Measurements from ENCODE around the gene LIX1. TPM values are rescaled to one million over a fixed set of nuclear protein-coding genes. Genes with fewer than 3 reads are reported as not detected.

LIX1 gene
- total RNA-seq, 1 donor from 2014 or later: not detected

DNA sequence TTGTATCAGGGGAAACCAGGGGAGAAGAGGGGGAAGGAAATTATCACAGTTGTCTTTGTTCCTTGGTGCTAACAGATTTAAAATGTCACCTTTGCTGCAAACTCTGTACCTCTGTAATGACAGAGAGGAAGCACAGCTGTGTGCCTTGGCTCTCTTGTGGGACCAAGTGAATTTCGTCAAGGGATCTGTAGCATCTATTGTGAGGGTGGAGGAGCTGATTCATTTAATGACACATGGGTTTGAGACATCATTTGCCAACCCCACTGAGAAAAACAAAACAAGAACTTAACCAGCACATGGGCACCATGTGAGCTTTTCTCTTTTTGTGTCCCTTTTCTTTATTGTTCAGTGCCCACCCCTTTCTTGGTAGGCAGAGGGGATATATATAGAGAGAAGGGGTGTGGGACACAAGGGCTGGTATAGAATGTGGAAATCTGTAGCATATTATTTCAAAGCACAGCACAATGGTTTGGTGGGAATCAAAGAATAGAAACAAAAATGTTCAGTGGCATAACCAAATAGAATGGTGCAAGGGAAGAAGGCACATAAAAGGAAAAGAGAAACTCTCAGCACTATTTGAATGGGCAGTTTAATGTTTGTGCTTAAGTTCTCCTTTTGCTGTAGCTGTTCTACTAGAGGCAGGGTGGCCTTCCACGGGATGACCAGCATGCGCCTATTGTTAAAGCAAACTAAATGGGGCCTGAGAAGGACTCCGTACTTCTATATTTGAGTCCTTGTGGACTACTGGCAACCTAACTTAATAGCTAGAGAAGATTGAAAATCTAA lies 63.3 kb downstream of the LIX1 start:
- no peaks in the 10 kb centered on the region for H3K27me3 Mint-ChIP-seq
- no peaks in the 10 kb centered on the region for H3K9me3 Mint-ChIP-seq
- peak overlapping the region; percentile 74 for H3K27ac Mint-ChIP-seq
- H3K4me1 Mint-ChIP-seq: peaks cover 67% of the 10 kb centered on the region
- DNase-seq (no peak), ATAC-seq (ENCODE audit: low read depth) (peak; percentile 64)
- H3K36me3 Mint-ChIP-seq (ENCODE audit: low read depth): peaks cover 2% of the 10 kb centered on the region
- CTCF ChIA-PET: no interaction called here
- H3K4me3 Mint-ChIP-seq: peak overlapping the region; percentile 39
- intact Hi-C loops (cut with micrococcal nuclease): no loop called here
- POLR2A ChIA-PET: no interaction called here
- TF ChIP-seq, protein P1, sequence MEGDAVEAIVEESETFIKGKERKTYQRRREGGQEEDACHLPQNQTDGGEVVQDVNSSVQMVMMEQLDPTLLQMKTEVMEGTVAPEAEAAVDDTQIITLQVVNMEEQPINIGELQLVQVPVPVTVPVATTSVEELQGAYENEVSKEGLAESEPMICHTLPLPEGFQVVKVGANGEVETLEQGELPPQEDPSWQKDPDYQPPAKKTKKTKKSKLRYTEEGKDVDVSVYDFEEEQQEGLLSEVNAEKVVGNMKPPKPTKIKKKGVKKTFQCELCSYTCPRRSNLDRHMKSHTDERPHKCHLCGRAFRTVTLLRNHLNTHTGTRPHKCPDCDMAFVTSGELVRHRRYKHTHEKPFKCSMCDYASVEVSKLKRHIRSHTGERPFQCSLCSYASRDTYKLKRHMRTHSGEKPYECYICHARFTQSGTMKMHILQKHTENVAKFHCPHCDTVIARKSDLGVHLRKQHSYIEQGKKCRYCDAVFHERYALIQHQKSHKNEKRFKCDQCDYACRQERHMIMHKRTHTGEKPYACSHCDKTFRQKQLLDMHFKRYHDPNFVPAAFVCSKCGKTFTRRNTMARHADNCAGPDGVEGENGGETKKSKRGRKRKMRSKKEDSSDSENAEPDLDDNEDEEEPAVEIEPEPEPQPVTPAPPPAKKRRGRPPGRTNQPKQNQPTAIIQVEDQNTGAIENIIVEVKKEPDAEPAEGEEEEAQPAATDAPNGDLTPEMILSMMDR (IDR thresholded peaks at IDR 0.05): no peak

DNA sequence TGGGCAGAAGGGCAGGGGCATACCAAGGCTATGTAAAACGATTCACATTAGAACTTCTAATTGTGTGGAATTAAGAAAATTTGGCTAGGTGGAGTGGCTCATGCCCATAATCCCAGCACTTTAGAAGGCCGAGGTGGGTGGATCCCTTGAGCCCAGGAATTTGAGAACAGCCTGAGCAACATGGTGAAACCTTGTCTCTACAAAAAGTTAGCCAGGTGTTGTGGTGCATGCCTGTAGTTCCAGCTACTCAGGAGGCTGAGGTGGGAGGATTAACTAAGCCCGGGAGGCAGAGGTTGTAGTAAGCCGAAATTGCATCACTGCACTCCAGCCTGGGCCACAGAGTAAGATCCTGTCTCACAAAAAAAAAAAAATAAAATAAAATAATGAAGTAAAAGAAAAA lies 65.2 kb downstream of the LIX1 start:
- TF ChIP-seq, protein P1 (IDR thresholded peaks at IDR 0.05): no peak
- intact Hi-C loops (cut with micrococcal nuclease): no loop called here
- no peak overlapping the region for H3K27ac Mint-ChIP-seq
- DNase-seq (no peak), ATAC-seq (ENCODE audit: low read depth) (no peak)
- POLR2A ChIA-PET: no interaction called here
- H3K36me3 Mint-ChIP-seq (ENCODE audit: low read depth): no peaks in the 10 kb centered on the region
- H3K4me3 Mint-ChIP-seq: no peak overlapping the region
- CTCF ChIA-PET: no interaction called here
- no peaks in the 10 kb centered on the region for H3K27me3 Mint-ChIP-seq
- peaks cover 70% of the 10 kb centered on the region for H3K4me1 Mint-ChIP-seq
- no peaks in the 10 kb centered on the region for H3K9me3 Mint-ChIP-seq

DNA sequence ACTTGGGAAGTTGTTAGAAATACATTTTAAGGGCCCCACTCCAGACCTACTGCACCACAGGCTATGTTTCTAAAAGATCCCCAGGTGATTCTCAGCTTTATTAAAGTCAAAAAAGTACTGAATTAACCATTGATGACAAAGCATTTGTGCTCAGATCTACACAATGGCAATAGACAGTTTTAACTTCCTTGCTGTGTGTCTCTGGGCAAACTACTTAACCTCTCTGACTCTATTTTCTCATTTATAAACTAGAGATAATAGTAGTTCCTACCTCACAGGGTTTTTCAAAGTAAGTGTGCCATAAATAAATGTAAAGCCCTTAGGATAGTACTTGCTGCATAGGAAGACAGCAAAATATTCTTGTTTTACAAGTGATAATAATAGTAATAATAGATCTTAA lies 66.3 kb downstream of the LIX1 start:
- TF ChIP-seq, protein P1 (IDR thresholded peaks at IDR 0.05): no peak
- no peak for ATAC-seq (ENCODE audit: low read depth)
- Mint-ChIP-seq H3K9me3 (no peaks in the 10 kb centered on the region), H3K27me3 (no peaks in the 10 kb centered on the region), H3K27ac (no peak overlapping the region), H3K36me3 (ENCODE audit: low read depth) (no peaks in the 10 kb centered on the region), H3K4me3 (no peak overlapping the region), H3K4me1 (peaks cover 64% of the 10 kb centered on the region)
- no peak for DNase-seq
- ChIA-PET CTCF (no interaction called here), POLR2A (no interaction called here)
- intact Hi-C loops (cut with micrococcal nuclease): no loop called here

DNA sequence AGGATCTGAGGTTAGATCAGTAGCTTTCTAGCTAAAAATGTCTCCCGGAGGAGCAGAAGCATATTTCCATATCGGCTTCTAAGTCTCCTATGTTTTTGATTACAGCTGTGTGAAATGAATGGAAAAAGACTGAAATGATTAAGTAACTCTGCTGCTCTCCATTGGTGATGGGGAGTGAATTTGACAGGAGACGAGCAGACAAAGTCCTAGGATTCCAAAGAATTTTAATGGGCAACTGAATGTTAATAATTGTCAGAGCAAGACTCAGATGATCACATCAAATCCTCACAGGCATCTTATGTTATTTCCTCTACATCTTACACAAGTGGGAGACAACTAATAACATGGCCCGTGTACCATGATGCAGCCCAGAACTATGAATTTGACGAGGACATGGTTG lies 66.8 kb downstream of the LIX1 start:
- Mint-ChIP-seq H3K4me1 (peaks cover 61% of the 10 kb centered on the region), H3K36me3 (ENCODE audit: low read depth) (no peaks in the 10 kb centered on the region), H3K27ac (peak overlapping the region; percentile 41), H3K27me3 (no peaks in the 10 kb centered on the region), H3K9me3 (no peaks in the 10 kb centered on the region), H3K4me3 (no peak overlapping the region)
- CTCF ChIA-PET: no interaction called here
- TF ChIP-seq, protein P1 (IDR thresholded peaks at IDR 0.05): no peak
- no peak for ATAC-seq (ENCODE audit: low read depth)
- intact Hi-C loops (cut with micrococcal nuclease): no loop called here
- DNase-seq: no peak
- POLR2A ChIA-PET: no interaction called here

DNA sequence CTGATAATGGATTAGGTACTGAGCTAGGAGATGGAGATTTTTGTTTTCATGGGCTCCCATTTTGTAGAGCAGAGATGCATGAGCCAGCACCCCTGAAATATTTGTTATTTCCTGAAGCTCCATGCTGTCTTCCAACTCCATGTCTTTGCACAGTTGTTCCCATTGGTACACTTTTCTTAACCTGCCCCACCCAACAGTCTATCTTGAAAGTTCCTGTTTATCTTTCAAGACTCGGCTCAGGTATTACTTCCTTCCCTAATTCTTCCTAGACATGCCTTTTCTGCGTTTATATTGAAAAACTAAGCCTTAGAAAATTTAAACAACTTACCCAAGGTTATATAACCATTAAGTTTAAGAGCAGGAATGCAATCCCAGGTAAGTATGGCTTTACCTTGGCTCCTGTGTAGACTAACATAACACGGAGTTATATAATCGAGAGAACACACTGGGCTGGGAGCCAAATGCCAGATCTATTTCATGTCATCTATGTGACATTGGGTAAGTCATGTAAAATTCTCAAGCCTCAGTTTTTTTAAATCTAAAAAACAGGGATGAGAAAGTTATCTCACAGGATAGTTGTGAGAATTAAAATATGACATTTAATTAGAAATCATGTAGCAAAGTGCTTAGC lies 67.4 kb downstream of the LIX1 start:
- Mint-ChIP-seq H3K27me3 (no peaks in the 10 kb centered on the region), H3K4me3 (peak overlapping the region; percentile 46), H3K4me1 (peaks cover 61% of the 10 kb centered on the region), H3K27ac (peak overlapping the region; percentile 65), H3K9me3 (no peaks in the 10 kb centered on the region), H3K36me3 (ENCODE audit: low read depth) (no peaks in the 10 kb centered on the region)
- ChIA-PET POLR2A (interaction anchor here (0.5 kb wide), 1 partner anchor 112 kb away, joined by 3 read pairs; no protein-coding TSS in a partner anchor), CTCF (interaction anchor here (1.2 kb wide), 1 partner anchor 206 kb away, joined by 3 read pairs; no protein-coding TSS in a partner anchor)
- TF ChIP-seq, protein P1 (IDR thresholded peaks at IDR 0.05): no peak
- ATAC-seq (ENCODE audit: low read depth): no peak
- no peak for DNase-seq
- intact Hi-C loops (cut with micrococcal nuclease): no loop called here
